Adipocyte (in vitro differentiated cells): ENCODE data around the gene CERKL.

Experiments
- DNase-seq: peaks from one replicate; pipeline ENCODE4 v3.0.0-alpha.2; 2015; ENCODE audit warnings: low read depth
- H3K27me3 ChIP-seq: replicated peaks from 2 replicates; pipeline ENCODE4 v1.7.0; 2013; ENCODE audit warnings: mild to moderate bottlenecking, low read length, moderate library complexity; ENCODE audit not compliant: control insufficient read depth, insufficient read depth
- H3K36me3 ChIP-seq: 2 replicates; pipeline ENCODE4 v1.7.0; 2013; ENCODE audit warnings: low read length, mild to moderate bottlenecking, moderate library complexity; ENCODE audit not compliant: control insufficient read depth, insufficient read depth, severe bottlenecking
- H3K4me1 ChIP-seq: 2 replicates; pipeline ENCODE4 v1.7.0; 2013; ENCODE audit warnings: mild to moderate bottlenecking, low read length, moderate library complexity; ENCODE audit not compliant: control insufficient read depth, insufficient read depth
- H3K4me3 ChIP-seq: 2 replicates; pipeline ENCODE4 v1.7.0; 2013; ENCODE audit warnings: mild to moderate bottlenecking, low read length, moderate library complexity
- H3K9ac ChIP-seq: 2 replicates; pipeline ENCODE4 v1.7.0; 2013; ENCODE audit warnings: mild to moderate bottlenecking, low read length, moderate library complexity
- H3K9me3 ChIP-seq: 2 replicates; pipeline ENCODE4 v1.7.0; 2013; ENCODE audit warnings: mild to moderate bottlenecking, low read length, moderate library complexity; ENCODE audit not compliant: control insufficient read depth

CERKL gene

GRCh38 chr2:181589779-181590178, 67.1 kb downstream of the CERKL start:
- Histone ChIP-seq H3K27me3 (no peaks in the 10 kb centered on the region), H3K9me3 (no peaks in the 10 kb centered on the region), H3K36me3 (no peaks in the 10 kb centered on the region), H3K9ac (no peak overlapping the region), H3K4me3 (no peak overlapping the region), H3K4me1 (no peaks in the 10 kb centered on the region)
- no peak for DNase-seq

GRCh38 chr2:181588546-181588945, 68.4 kb downstream of the CERKL start:
- Histone ChIP-seq H3K4me1 (no peaks in the 10 kb centered on the region), H3K27me3 (no peaks in the 10 kb centered on the region), H3K9ac (no peak overlapping the region), H3K9me3 (no peaks in the 10 kb centered on the region), H3K4me3 (no peak overlapping the region), H3K36me3 (no peaks in the 10 kb centered on the region)
- no peak for DNase-seq

DNA sequence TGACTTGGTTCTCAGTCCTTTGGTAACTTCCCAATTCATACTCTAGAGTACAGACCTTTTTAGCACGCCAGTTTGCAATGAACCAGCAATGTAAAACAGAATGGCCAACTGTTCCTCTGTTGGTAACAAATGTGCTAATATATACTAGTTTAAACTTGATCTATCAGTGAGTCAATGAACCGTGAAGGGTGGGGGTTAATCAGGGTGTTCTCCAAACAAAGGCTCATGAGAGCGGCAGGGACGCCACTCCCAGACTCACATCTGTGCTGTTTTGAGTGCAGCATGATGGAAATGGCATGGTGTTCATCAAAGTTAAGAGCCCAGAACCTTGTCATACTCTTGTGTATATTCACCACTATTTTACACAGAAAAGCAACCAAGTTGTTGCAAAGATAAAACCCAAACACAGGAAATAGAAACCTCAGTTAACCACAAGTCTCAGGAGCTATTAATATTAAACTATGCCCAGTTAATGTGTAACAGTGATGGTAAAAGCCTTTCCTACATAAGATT, 70.3 kb downstream of the CERKL start:
- no peak overlapping the region for H3K4me3 ChIP-seq
- peaks cover 4% of the 10 kb centered on the region for H3K27me3 ChIP-seq
- no peaks in the 10 kb centered on the region for H3K9me3 ChIP-seq
- DNase-seq: no peak
- no peak overlapping the region for H3K9ac ChIP-seq
- no peaks in the 10 kb centered on the region for H3K4me1 ChIP-seq
- H3K36me3 ChIP-seq: no peaks in the 10 kb centered on the region

GRCh38 chr2:181585732-181586131, 71.2 kb downstream of the CERKL start:
- Histone ChIP-seq H3K4me3 (no peak overlapping the region), H3K4me1 (no peaks in the 10 kb centered on the region), H3K36me3 (no peaks in the 10 kb centered on the region), H3K9ac (no peak overlapping the region), H3K9me3 (no peaks in the 10 kb centered on the region), H3K27me3 (peaks cover 4% of the 10 kb centered on the region)
- no peak for DNase-seq

DNA sequence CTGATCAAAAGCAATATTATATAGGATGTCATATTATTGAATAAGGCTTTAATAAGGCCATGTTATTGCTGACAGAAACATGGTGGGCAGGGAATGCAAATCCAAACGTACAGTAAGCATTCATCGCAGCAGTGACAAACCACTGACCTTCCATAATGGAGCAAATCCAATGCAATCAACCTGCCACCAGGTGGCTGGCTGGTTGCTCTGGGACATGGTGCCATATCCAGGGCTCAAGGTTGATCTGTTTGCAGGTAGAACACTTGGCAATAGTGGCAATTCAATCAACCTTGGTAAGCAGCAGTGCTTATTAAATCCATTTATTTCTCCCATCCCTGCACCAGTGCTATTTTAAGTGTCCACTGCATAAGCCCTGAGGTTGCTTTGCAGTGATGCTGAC, 75.4 kb downstream of the CERKL start:
- no peaks in the 10 kb centered on the region for H3K36me3 ChIP-seq
- H3K9ac ChIP-seq: no peak overlapping the region
- no peak overlapping the region for H3K4me3 ChIP-seq
- peaks cover 4% of the 10 kb centered on the region for H3K27me3 ChIP-seq
- no peaks in the 10 kb centered on the region for H3K4me1 ChIP-seq
- no peak for DNase-seq
- no peaks in the 10 kb centered on the region for H3K9me3 ChIP-seq

DNA sequence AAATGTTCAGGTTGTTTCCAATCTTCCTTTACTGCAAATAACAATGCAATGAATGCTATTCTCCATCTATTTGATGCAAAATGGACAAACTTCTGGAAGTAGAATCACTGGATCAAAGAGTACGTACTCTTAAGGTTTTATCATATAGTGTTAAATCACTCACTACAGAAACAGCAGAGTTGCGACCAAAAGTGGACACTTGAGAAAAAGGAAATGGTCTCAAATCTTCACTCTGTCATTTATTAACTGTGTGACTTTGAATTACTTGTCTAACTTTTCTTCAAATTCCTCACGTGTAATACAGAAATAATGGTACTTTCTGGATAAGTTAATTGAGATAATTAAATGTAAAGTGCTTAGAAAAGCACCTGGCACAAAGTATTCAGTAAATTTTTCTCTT, 78.1 kb downstream of the CERKL start:
- H3K9me3 ChIP-seq: no peaks in the 10 kb centered on the region
- no peaks in the 10 kb centered on the region for H3K36me3 ChIP-seq
- H3K4me1 ChIP-seq: no peaks in the 10 kb centered on the region
- H3K9ac ChIP-seq: no peak overlapping the region
- no peak overlapping the region for H3K4me3 ChIP-seq
- peaks cover 4% of the 10 kb centered on the region for H3K27me3 ChIP-seq
- no peak for DNase-seq

GRCh38 chr2:181576431-181576830, 80.5 kb downstream of the CERKL start:
- Histone ChIP-seq H3K4me1 (no peaks in the 10 kb centered on the region), H3K9ac (no peak overlapping the region), H3K9me3 (no peaks in the 10 kb centered on the region), H3K27me3 (no peaks in the 10 kb centered on the region), H3K36me3 (no peaks in the 10 kb centered on the region), H3K4me3 (no peak overlapping the region)
- DNase-seq: no peak

- H3K27me3 ChIP-seq: no peaks in the 10 kb centered on the region
- no peaks in the 10 kb centered on the region for H3K9me3 ChIP-seq
Measured at GRCh38 chr2:181575650-181576025, 81.3 kb downstream of the CERKL start.

GRCh38 chr2:181575024-181575649, 81.8 kb downstream of the CERKL start:
- no peaks in the 10 kb centered on the region for H3K27me3 ChIP-seq
- no peaks in the 10 kb centered on the region for H3K36me3 ChIP-seq
- no peak overlapping the region for H3K9ac ChIP-seq
- no peaks in the 10 kb centered on the region for H3K9me3 ChIP-seq
- H3K4me1 ChIP-seq: no peaks in the 10 kb centered on the region
- DNase-seq: no peak
- no peak overlapping the region for H3K4me3 ChIP-seq

More at GRCh38 chr2:181575650-181576025, 81.3 kb downstream of the CERKL start:
- no peak for DNase-seq
- Histone ChIP-seq H3K4me3 (no peak overlapping the region), H3K36me3 (no peaks in the 10 kb centered on the region), H3K4me1 (no peaks in the 10 kb centered on the region), H3K9ac (no peak overlapping the region)

GRCh38 chr2:181574321-181574720, 82.6 kb downstream of the CERKL start:
- no peaks in the 10 kb centered on the region for H3K9me3 ChIP-seq
- H3K27me3 ChIP-seq: no peaks in the 10 kb centered on the region
- H3K36me3 ChIP-seq: no peaks in the 10 kb centered on the region
- H3K4me3 ChIP-seq: no peak overlapping the region
- no peak for DNase-seq
- no peak overlapping the region for H3K9ac ChIP-seq
- no peaks in the 10 kb centered on the region for H3K4me1 ChIP-seq

GRCh38 chr2:181573140-181573736, 83.7 kb downstream of the CERKL start:
- no peaks in the 10 kb centered on the region for H3K9me3 ChIP-seq
- no peaks in the 10 kb centered on the region for H3K4me1 ChIP-seq
- no peaks in the 10 kb centered on the region for H3K27me3 ChIP-seq
- no peaks in the 10 kb centered on the region for H3K36me3 ChIP-seq
- H3K9ac ChIP-seq: no peak overlapping the region
- no peak overlapping the region for H3K4me3 ChIP-seq
- DNase-seq: peak; percentile 61
